Skin epidermis (tissue), 12 donors: ENCODE results near the gene KRTAP2-4.
"Not testable (repeated sequence)": the region's sequence is repeated elsewhere in the genome, so short reads cannot be mapped to it uniquely, and the experiment has no call there.

Experiments
- H3K27ac ChIP-seq, 21 experiments: fragments of 200-600 bp; sonication (generic) in 11 of 21; one replicate each; pipeline ENCODE4 v1.5.0; 2020; ENCODE audit warnings: mild to moderate bottlenecking in 3 of 21, inconsistent platforms in 2 of 21, moderate library complexity in 2 of 21
- H3K4me3 ChIP-seq, 7 experiments: fragments of 200-600 bp; sonication (generic) in 2 of 7; one replicate each; pipeline ENCODE4 v1.5.0; 2020; ENCODE audit warnings: inconsistent platforms in 2 of 7, mild to moderate bottlenecking in 2 of 7, moderate library complexity in 1 of 7

KRTAP2-4 gene

GRCh38 chr17:41042953-41043352 lies 22.7 kb downstream of the KRTAP2-4 start:
- no peak overlapping the region for H3K4me3 ChIP-seq
- no peak overlapping the region for H3K27ac ChIP-seq

GRCh38 chr17:41040783-41041571 lies 24.7 kb downstream of the KRTAP2-4 start, which contains the start of gene KRTAP1-1:
Gene KRTAP1-1 (minus strand): TSS chr17:41041450. CDS start chr17:41041397, 53 bp downstream.
- H3K4me3 ChIP-seq, H3K27ac ChIP-seq: not testable (repeated sequence)

DNA sequence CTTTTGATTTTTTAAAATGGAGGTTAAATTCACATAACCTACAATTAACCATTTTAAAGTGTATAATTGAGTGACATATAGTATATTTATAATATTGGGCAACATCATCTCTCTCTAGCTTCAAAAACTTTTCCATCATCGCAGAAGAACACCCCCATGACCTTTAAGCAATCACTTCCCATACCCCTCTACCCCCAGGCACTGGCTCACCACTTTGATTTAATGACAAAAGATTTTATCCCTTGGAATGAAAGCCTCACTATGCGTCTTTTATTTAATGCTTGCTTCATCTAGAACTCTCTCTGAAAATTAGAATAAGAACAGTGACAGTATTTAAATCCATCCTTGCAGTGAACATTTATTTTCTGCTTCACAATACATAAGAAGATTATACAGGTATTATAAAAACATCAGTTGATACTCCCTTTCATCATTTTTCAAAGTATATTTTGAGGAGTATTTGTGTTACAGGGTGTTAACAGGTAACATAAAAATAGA lies 27.8 kb downstream of the KRTAP2-4 start:
- no peak overlapping the region for H3K4me3 ChIP-seq
- H3K27ac ChIP-seq, result no peak overlapping the region

- H3K4me3 ChIP-seq, H3K27ac ChIP-seq: not testable (repeated sequence)
Observed at GRCh38 chr17:41034346-41034935, 31.2 kb downstream of the KRTAP2-4 start, which contains the start of gene KRTAP1-3. Gene KRTAP1-3 (minus strand): TSS chr17:41034874. CDS start chr17:41034821, 53 bp downstream.

DNA sequence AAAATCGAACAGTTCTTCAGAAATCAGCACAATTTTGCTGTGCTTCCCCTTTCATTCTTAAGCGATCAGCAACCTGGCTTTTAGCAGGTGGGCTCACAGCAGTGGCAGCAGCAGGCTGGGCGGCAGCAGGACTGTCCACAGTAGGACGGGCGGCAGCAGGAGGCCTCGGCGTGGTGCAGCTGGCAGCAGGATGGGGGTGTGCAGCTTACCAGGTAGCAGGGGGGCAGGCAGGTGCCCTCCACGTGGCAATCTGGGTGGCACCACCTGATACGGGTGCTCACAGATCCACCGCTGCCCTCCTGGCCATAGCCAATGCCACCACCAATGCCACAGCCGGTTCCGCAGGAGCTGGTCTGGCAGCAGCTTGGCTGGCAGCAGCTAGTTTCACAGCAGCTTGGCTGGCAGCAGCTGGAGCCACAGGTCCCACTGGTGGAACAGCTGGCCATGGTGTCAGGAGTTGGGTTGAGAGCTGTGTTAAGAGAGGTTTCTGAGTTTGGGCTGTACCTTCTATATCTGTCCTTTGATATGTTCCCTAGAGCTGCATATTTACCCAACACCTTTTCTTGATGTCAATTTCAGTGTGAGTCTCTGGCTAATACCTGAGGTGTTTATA lies 35.9 kb downstream of the KRTAP2-4 start, which contains the start of gene KRTAP1-4:
Gene KRTAP1-4, minus strand, starts transcription at position 563 of the 613 bp plus-strand sequence. Its CDS starts 117 bp downstream, at position 446.
- Histone ChIP-seq H3K4me3 (no peak within 1 kb of the TSS), H3K27ac (no peak within 1 kb of the TSS)

GRCh38 chr17:41026715-41027471 lies 38.8 kb downstream of the KRTAP2-4 start, which contains the start of gene KRTAP1-5:
Gene KRTAP1-5 (minus strand): TSS chr17:41027208. CDS start chr17:41027155, 53 bp downstream.
- Histone ChIP-seq H3K27ac (no peak within 1 kb of the TSS), H3K4me3 (no peak within 1 kb of the TSS)

GRCh38 chr17:41024697-41025096 lies 41.0 kb downstream of the KRTAP2-4 start:
- H3K4me3 ChIP-seq, result no peak overlapping the region
- H3K27ac ChIP-seq, result no peak overlapping the region

- H3K4me3 ChIP-seq, result no peak overlapping the region
- no peak overlapping the region for H3K27ac ChIP-seq
Observed at GRCh38 chr17:41020336-41020735, 45.3 kb downstream of the KRTAP2-4 start.

- Histone ChIP-seq H3K27ac (no peak overlapping the region), H3K4me3 (no peak overlapping the region)
Observed at GRCh38 chr17:41019415-41019814, 46.3 kb downstream of the KRTAP2-4 start.

DNA sequence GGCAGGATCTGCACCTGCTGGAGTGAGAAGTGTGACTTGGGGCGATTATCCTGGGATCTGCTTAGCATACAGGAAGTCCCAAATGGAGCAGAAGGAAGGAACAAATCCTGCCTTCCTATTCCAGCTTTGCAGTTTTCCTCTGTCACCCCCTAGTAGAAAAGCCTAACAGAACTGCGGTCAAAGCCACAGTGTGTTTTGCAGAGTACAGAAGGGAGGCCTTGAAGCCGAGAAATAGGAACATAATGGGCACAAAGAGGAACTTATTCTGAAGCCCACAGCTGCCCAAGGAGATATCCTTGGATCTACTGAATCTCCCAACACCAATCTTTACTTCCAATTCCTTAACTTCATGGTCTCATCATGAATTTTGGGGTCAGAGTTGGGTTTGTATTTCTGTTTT lies 47.1 kb downstream of the KRTAP2-4 start:
- Histone ChIP-seq H3K4me3 (no peak overlapping the region), H3K27ac (no peak overlapping the region)

GRCh38 chr17:41016578-41017215 lies 49.0 kb downstream of the KRTAP2-4 start:
- no peak overlapping the region for H3K4me3 ChIP-seq
- H3K27ac ChIP-seq, result no peak overlapping the region

- Histone ChIP-seq H3K4me3 (no peak overlapping the region), H3K27ac (no peak overlapping the region)
Observed at GRCh38 chr17:41015454-41015853, 50.2 kb downstream of the KRTAP2-4 start.
